Activated T-cell treated with anti-CD3 and anti-CD28 coated beads for 4 hours (primary cell): Measurements from ENCODE around the gene SMG6.
"Not testable (repeated sequence)": the region's sequence is repeated elsewhere in the genome, so short reads cannot be mapped to it uniquely, and the experiment has no call there.

Experiments used
- DNase-seq: peaks from one replicate; pipeline ENCODE4 v3.0.0-alpha.2; 2020

The SMG6 gene

GRCh38 chr17:2259769-2260536 is 43.6 kb downstream of the SMG6 start:
- peak; percentile 45 for DNase-seq

DNA sequence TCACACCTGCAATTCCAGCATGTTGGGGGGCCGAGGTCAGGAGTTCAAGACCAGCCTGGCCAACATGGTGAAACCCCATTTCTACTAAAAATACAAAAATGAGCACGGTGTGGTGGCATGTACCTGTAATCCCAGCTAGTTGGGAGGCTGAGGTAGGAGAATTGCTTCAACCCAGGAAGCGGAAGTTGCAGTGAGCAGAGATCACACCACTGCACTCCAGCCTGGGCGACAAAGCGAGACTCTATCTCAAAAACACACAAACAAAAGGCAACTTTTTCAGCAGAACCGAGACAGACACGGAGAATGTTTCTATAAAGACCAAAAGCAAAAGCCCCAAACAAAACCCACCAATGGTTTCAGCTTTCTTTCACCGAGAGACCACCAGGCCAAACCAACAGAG is 44.8 kb downstream of the SMG6 start:
- DNase-seq: not testable (repeated sequence)

DNA sequence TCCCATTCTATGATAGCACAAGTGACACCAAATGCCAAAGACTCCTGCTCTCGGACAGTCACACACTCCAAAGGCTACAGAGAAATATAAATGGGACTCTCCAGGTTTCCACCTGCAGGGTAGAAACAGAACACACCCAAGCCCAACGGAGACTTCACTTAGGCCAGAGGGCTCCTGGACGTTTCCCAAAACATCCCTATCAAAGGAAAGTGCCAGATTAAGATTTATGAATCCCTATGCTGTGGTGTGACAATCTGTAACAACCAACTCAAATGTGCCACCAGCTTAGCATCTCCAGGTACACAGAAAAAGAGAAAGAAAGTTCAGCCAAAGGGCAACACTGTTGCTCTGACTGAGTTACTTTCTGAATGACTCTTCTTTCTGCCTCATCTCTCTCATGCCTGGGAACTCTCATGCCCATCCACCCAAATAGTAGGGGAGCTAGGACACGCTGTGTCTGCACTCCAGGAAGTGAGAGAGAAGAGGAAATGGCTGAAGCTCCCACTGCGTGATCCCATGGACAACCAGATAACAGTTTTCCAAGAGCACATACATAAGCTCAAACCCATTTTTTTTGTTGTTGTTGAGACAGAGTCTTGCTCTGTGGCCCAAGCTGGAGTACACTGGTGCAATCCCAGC is 49.7 kb downstream of the SMG6 start:
- no peak for DNase-seq

DNA sequence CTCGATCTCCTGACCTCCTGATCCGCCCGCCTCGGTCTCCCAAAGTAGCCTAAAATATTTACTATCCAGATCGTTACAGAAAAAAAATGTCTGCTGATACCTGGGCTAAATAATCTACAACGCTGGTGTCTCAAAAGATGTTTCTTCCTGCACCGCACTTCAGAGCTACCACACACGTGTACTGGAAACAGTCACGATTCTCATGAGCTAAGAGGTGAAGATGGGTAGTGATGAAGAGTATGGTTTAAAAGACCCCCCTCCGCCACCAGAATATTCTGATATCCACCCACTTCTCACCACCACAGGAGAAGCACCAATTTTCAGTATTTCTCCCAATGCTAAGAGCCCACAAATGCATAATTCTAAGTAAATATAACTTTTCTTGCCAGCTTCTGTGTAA is 50.2 kb downstream of the SMG6 start:
- DNase-seq: no peak

DNA sequence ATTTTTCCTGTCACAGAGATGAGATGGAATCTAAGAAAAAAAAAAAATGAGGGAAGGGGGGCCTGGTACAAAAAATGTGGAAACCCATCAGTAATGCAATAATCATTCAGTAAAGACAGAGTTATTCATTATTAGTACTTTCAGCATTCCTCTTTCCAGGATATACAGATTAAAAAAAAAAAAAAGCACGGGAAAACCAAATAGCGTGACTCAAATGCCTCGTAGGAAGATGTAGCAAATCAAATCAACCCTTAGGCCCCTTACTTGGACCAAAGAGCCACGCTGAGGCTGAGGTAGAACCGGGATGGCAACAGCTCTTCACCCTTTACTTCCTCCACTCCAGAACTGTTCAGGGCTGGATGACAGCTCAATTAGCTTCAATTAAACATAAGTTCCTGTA is 52.5 kb downstream of the SMG6 start:
- DNase-seq: no peak

DNA sequence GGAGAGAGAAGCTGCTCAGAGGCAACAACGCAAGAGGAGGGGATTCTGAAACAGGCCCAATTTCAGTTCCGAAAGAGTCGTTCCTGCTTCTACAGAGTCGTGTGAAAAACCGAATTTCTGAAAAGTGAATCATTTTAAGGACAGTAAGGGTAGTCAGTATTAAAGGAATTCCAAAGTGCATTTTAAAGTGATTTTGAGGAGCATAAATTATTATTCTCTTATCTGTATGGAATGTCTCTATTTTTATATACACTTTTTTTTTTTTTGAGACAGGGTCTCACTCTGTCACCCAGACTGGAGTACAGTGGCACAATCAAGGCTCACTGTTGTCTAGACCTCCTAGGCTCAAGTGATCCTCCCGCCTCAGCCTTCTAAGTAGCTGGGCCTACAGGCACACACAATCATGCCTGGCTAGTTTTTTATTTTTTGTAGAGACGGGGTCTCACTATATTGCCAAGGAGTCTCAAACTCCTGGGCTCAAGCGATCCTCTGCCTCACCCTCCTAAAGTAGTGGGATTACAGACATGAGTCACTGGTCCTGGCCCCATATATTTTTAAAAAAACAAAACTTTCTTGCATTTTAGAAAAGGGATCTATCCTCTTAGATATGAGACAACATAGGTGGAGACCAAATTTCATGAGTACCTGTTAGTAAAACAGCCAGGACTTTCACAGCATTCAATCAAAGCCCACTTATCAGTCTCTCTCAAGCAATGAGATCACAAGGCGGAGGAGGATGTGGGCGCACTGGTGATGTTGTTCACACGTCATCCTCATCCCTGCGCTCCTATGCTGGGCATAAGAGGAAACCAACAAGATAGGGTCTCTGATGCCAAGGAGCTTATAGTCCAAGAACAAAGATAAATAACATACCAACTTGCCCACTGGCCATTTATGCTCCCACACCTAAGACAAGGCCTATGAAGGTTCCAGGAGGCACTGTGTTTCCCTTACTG is 53.2 kb downstream of the SMG6 start:
- DNase-seq: peak; percentile 31

DNA sequence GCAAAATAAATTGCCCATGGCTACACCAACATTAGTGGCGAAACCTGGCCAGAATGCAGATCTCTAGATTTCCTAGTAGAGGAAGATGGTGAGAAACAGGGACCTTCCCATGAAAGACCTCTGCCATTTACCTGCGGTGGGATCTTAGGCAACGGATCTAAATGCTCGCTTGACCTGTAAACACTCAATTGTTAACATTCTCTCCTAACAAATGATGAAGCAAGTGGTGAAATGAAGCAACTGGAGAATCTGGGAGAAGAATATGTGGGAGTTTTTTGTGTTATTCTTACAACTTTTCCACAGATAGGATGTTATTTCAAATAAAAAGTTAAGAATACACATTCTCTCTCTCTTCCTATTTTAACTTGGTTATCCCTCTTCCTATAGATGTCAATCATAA is 56.6 kb downstream of the SMG6 start:
- no peak for DNase-seq

DNA sequence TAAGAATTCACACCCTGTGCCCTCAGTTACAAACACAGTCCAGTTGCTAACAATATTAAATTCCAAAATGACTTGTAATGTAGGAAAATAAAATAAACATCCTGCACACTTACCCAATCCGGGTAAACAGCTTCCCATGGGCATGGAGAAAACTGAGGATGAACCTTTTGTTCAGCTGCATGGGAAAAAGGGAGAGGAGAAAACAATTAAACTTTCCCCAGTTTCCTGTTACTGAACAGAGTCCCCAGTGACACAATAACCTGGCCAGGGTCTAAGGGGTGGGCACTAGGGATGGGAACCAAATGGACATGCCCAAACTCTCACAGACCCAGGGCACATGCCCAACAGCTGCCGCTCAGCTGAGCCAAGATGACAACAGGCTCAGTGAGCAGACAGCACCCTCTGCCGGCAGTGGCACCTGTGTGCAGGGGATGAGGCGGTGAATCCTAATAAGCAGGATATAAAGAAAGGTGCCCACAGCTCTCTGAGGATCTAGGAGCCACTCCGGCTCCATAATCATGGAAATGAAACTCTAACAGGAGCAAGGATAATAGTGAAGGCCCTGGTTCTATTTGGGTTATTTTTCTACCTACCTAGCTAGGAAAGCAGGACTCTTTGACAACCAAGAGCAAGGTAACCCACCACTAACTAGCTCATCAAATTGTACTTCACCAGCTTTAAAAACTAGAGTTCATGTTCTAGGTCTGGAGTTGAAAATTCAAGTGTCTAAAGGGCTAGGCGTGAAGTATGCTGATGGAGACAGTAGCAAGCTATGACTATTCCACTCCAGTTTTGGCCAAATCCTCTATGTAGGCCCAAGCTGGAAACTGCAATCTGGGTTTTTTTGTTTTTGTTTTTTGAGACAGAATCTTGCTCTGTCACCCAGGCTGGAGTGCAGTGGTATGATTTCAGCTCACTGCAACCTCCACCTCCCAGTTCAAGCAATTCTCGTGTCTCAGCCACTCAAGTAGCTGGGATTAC is 58.8 kb downstream of the SMG6 start:
- peak; percentile 82 for DNase-seq

DNA sequence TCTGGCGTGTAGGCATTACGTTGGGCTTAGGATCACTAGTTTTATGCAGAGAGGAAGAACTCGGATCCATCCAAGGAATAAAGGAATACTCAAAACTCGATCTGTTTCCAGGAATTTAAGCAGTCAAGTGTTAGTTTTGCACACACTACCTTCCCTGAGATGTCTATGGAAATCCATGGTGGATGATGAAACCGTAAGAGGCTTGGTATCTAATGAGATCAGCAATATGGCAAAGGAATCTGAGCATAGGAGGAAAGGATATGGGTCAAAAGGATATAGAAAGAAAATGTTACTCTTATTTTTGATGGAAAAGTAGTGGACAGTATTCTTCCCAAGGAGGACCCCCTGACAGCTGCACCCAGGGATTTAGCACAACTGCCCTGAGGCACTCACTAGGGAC is 59.6 kb downstream of the SMG6 start:
- no peak for DNase-seq

GRCh38 chr17:2241823-2242222 is 61.8 kb downstream of the SMG6 start:
- no peak for DNase-seq

DNA sequence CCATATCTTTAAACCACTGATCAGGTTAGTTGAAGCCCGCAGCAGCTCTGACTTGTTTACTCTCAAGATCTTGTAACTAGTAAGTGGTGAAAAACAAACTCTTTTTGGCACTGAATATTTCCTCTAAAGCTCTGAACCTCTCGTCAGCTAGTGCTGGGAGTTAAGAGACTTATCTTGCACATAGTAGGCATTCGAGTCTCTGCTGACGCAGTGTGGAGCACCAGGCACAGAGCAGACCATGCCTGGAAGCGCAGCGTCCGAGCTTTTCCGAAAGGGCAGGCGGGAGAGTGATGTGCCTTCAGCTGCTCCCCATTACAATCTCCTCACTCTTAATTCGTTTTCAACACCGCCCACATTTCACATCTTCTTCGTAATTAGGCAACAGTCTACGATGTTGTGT is 63.0 kb downstream of the SMG6 start:
- DNase-seq: no peak

DNA sequence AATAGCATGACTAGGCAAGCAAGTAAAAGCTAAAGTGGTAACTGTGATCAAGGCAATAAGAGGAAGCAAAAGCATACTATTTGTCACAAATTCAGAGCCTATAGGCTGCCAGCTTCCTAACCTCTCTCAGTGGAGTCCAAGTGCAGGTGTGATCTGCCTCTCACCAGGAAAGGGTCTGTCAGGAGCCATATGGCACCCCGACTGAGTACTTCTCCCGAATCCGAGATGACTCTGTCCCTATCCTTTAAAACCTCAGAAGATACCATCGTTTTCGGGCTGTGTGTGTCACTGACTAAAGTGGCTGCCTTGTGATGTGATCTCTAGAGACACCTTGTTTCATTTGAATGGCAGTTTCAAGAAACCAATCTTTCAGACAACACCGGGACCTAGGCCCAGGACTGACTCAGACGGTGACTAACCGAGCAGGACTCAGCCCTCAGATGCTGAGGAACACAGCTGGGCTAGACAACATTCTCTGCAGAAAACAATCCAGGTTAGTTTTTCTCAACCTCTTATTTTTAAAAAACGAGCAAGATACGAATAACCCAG is 63.6 kb downstream of the SMG6 start:
- DNase-seq: no peak

DNA sequence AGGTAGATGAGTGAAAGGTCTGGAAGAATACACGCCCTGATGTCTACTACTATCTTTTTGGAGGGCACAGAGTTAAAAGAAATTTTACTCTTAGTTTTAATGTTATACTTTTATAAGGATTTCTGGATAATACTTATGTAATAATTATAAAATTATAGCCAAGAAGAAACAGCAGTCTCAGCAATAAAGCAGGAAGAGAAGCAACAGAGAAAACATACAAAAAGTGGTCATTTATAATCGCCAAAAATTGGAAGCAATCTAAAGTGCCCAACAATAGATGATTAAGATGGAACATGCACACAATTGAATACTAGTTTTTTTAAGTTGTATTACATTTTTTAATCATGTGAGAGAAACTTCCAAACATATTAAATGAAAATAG is 64.4 kb downstream of the SMG6 start:
- no peak for DNase-seq

GRCh38 chr17:2238432-2239169 is 65.0 kb downstream of the SMG6 start:
- no peak for DNase-seq

GRCh38 chr17:2237950-2238349 is 65.6 kb downstream of the SMG6 start:
- DNase-seq: no peak

- no peak for DNase-seq
Observed at GRCh38 chr17:2237521-2237921, 66.1 kb downstream of the SMG6 start.

DNA sequence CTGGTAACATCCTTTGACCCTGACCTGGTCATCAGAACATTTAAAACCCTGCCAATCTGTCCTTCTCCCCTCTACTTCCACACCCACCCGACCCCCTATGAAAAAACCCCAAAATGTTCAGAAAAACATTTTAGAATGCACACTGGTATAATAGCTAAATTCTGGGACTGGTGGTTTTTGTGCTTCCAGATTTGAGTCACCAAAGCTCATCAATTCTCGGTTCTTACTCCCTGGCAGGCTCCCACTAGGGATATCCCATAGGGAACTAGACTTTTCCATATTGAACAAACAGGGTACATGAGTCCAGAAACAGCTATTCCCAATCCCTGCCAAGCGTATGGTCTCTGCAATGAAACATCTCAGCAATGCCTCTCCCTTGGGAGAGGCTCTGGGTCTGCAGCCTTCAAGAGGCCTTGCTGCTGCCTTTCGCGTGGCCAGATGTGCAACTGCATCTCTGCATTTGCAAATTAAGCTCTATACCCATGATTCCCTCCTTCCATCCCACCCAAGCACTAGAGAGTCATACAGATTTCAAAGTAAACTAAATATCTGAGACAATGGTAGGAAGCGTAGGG is 67.7 kb downstream of the SMG6 start:
- DNase-seq: no peak

GRCh38 chr17:2235265-2235664 is 68.3 kb downstream of the SMG6 start:
- DNase-seq: no peak

GRCh38 chr17:2233441-2233947 is 70.1 kb downstream of the SMG6 start:
- no peak for DNase-seq

DNA sequence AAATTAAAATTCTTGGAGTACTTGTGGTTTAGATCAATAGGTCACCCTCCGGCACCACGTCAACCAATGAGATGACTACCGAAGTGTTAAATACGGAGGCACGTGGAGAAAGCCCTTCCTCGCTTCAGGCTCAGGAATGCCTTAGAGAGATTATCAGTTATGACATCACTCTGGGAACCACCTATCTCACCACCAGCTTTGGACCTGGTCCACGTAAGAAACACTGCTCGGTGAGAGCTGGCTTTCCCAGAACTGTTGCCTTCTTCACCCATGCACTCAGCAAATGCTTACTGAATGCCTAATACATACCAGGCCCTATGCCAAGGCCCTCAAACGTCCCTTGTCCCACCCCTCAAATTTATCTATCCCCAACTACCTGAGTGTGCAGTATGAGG is 71.3 kb downstream of the SMG6 start:
- DNase-seq: no peak

DNA sequence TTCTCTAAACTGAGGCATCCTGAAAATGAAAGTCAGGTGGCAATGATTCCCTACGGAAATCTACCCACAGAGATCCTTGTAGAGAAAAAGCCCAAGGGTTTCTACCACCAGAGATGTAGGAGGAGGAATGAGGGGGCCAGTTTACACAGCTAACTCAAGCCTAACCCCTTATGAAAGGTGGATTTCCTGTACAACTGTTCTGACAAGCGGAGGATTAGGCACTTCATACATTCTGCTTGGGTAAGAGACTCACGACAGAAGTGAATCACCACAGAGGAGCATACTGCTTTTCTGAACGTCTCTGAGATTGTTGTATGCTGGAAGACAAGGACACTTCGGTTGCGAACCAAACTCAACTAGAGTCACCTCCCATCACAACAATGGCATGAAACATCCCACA is 72.7 kb downstream of the SMG6 start:
- DNase-seq: no peak
